ENCODE measurements around the gene ATP8B4. TPM values are rescaled to one million over a fixed set of nuclear protein-coding genes. Genes with fewer than 3 reads are reported as not detected.
A peak's percentile ranks its signal among the peaks of the same experiment; 100 is the strongest.

The ATP8B4 gene
- total RNA-seq, 1 donor from 2014 or later, result 1.1 TPM

DNA sequence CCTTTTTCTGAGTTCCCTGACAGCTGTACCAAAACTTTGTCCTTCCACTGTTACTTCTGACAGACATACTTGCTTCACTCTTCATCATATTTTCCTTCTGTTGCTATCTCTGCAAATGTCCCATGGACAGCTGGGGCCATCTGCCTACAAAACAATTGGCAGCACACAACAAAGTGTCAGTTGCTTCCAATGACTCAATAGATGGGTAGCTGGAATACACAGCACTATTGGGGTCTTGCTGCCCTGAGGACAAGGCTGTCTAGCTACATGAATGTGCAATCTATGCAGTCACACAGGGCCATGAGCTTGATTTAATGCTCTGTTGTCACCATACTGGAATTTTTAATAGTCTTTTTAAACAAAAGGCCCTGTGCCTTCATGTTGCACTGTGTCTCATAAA lies 305.4 kb downstream of the ATP8B4 start:
- Histone ChIP-seq H3K36me3 (ENCODE audit: control insufficient read depth, insufficient read depth, low read length) (no peaks in the 10 kb centered on the region), H3K27me3 (ENCODE audit: control insufficient read depth, insufficient read depth, low read length) (no peaks in the 10 kb centered on the region), H3K4me3 (ENCODE audit: low read depth, low read length) (no peak overlapping the region)
- TF ChIP-seq, protein P1, sequence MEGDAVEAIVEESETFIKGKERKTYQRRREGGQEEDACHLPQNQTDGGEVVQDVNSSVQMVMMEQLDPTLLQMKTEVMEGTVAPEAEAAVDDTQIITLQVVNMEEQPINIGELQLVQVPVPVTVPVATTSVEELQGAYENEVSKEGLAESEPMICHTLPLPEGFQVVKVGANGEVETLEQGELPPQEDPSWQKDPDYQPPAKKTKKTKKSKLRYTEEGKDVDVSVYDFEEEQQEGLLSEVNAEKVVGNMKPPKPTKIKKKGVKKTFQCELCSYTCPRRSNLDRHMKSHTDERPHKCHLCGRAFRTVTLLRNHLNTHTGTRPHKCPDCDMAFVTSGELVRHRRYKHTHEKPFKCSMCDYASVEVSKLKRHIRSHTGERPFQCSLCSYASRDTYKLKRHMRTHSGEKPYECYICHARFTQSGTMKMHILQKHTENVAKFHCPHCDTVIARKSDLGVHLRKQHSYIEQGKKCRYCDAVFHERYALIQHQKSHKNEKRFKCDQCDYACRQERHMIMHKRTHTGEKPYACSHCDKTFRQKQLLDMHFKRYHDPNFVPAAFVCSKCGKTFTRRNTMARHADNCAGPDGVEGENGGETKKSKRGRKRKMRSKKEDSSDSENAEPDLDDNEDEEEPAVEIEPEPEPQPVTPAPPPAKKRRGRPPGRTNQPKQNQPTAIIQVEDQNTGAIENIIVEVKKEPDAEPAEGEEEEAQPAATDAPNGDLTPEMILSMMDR (IDR thresholded peaks at IDR 0.05; ENCODE audit: insufficient read depth, low read length, severe bottlenecking), result no peak
- DNase-seq (ENCODE audit: low read depth) (no peak), FAIRE-seq (no peak)

- FAIRE-seq, result no peak
- TF ChIP-seq, protein P1 (IDR thresholded peaks at IDR 0.05; ENCODE audit: insufficient read depth, low read length, severe bottlenecking), result no peak
- no peak for DNase-seq (ENCODE audit: low read depth)
- Histone ChIP-seq H3K4me3 (ENCODE audit: low read depth, low read length) (no peak overlapping the region), H3K27me3 (ENCODE audit: control insufficient read depth, insufficient read depth, low read length) (no peaks in the 10 kb centered on the region), H3K36me3 (ENCODE audit: control insufficient read depth, insufficient read depth, low read length) (no peaks in the 10 kb centered on the region)
Measured at GRCh38 chr15:49810720-49811119, 308.3 kb downstream of the ATP8B4 start.

- Histone ChIP-seq H3K4me3 (ENCODE audit: low read depth, low read length) (no peak overlapping the region), H3K36me3 (ENCODE audit: control insufficient read depth, insufficient read depth, low read length) (no peaks in the 10 kb centered on the region), H3K27me3 (ENCODE audit: control insufficient read depth, insufficient read depth, low read length) (no peaks in the 10 kb centered on the region)
- FAIRE-seq, result peak; percentile 7
- DNase-seq (ENCODE audit: low read depth), result peak; percentile 38
- TF ChIP-seq, protein P1 (IDR thresholded peaks at IDR 0.05; ENCODE audit: insufficient read depth, low read length, severe bottlenecking), result no peak
Measured at GRCh38 chr15:49809894-49810609, 309.0 kb downstream of the ATP8B4 start.

- no peak for DNase-seq (ENCODE audit: low read depth)
- TF ChIP-seq, protein P1 (IDR thresholded peaks at IDR 0.05; ENCODE audit: insufficient read depth, low read length, severe bottlenecking), result no peak
- no peaks in the 10 kb centered on the region for H3K36me3 ChIP-seq (ENCODE audit: control insufficient read depth, insufficient read depth, low read length)
- H3K4me3 ChIP-seq (ENCODE audit: low read depth, low read length), result no peak overlapping the region
- no peak for FAIRE-seq
- H3K27me3 ChIP-seq (ENCODE audit: control insufficient read depth, insufficient read depth, low read length), result no peaks in the 10 kb centered on the region
Measured at GRCh38 chr15:49808341-49808740, 310.7 kb downstream of the ATP8B4 start.

Other genes with a start within 250 kb of the ATP8B4 start
- 1.3 and 6.7 TPM in 2 replicates for gene SLC27A2, start 63.0 kb upstream of the ATP8B4 start, total RNA-seq
- gene HDC, start 146.5 kb upstream of the ATP8B4 start, total RNA-seq, result not detected in 2 replicates
- 58.2 and 85.0 TPM in 2 replicates for gene GABPB1, start 236.0 kb upstream of the ATP8B4 start, total RNA-seq